SK-N-SH treated with all-trans-retinoic acid at 6 μM for 48 hours (cell line): Measurements from ENCODE around the gene ABCC5.

ENCODE experiments used
- ATAC-seq: fragments of 200-7000 bp; cut with Tn5 transposase; 3 replicates; pipeline ENCODE4 v1.9.1; 2020; ENCODE audit warnings: mild to moderate bottlenecking, moderate library complexity
- ARNTL ChIP-seq: fragments of 450-650 bp; formaldehyde crosslinking; IDR thresholded peaks from 2 replicates; pipeline ENCODE4 v1.5.0; 2020; ENCODE audit warnings: low read depth, mild to moderate bottlenecking, moderate library complexity, borderline replicate concordance
- CREB5 ChIP-seq: fragments of 250-450 bp; sonication (Bioruptor Pico); IDR thresholded peaks from 2 replicates; pipeline ENCODE4 v1.5.1; 2020; ENCODE audit warnings: low read depth, mild to moderate bottlenecking, moderate library complexity
- CSRNP3 ChIP-seq: fragments of 250-450 bp; sonication (Bioruptor Pico); IDR thresholded peaks from 2 replicates; pipeline ENCODE4 v1.5.1; 2021; ENCODE audit warnings: mild to moderate bottlenecking, moderate library complexity
- SNAI2 ChIP-seq: fragments of 250-450 bp; sonication (Bioruptor Pico); IDR thresholded peaks from 2 replicates; pipeline ENCODE4 v1.5.0; 2020; ENCODE audit warnings: mild to moderate bottlenecking, moderate library complexity
- TOX ChIP-seq: fragments of 250-450 bp; sonication (Bioruptor Pico); IDR thresholded peaks from 2 replicates; pipeline ENCODE4 v1.8.0; 2021; ENCODE audit warnings: mild to moderate bottlenecking, moderate library complexity, borderline replicate concordance
- TSHZ2 ChIP-seq: fragments of 250-450 bp; sonication (Bioruptor Pico); IDR thresholded peaks from 2 replicates; pipeline ENCODE4 v1.5.0; 2020; ENCODE audit warnings: mild to moderate bottlenecking, moderate library complexity

ABCC5 gene

GRCh38 chr3:183870563-183870962 lies 147.1 kb downstream of the ABCC5 start:
- no peak for TF ChIP-seq CSRNP3 (CRISPR knock-in tag)
- TF ChIP-seq CREB5 (CRISPR knock-in tag) = no peak
- TF ChIP-seq TSHZ2 = no peak
- no peak for TF ChIP-seq ARNTL (CRISPR knock-in tag)
- no peak for TF ChIP-seq SNAI2 (CRISPR knock-in tag)
- no peak for TF ChIP-seq TOX
- ATAC-seq = no peak
